HUES48 (cell line): Measurements from ENCODE around the gene ZBTB20.

Source experiments
- H3K27ac ChIP-seq: one replicate; pipeline ENCODE4 v1.7.0; 2013; ENCODE audit warnings: low read depth, low read length, inconsistent platforms
- H3K27me3 ChIP-seq: 2 replicates; pipeline ENCODE4 v1.6.1; 2013; ENCODE audit warnings: mild to moderate bottlenecking, low read length; ENCODE audit not compliant: control insufficient read depth, insufficient read depth
- H3K36me3 ChIP-seq: 2 replicates; pipeline ENCODE4 v1.6.1; 2013; ENCODE audit warnings: low read length; ENCODE audit not compliant: control insufficient read depth, insufficient read depth
- H3K4me1 ChIP-seq: 2 replicates; pipeline ENCODE4 v1.6.1; 2013; ENCODE audit warnings: mild to moderate bottlenecking, low read length; ENCODE audit not compliant: control insufficient read depth, insufficient read depth
- H3K4me3 ChIP-seq: 2 replicates; pipeline ENCODE4 v1.5.1; 2013; ENCODE audit warnings: mild to moderate bottlenecking, low read depth, low read length
- H3K9ac ChIP-seq: 2 replicates; pipeline ENCODE4 v1.6.1; 2013; ENCODE audit warnings: mild to moderate bottlenecking, low read depth, low read length, moderate library complexity
- H3K9me3 ChIP-seq: 2 replicates; pipeline ENCODE4 v1.6.1; 2013; ENCODE audit warnings: low read length; ENCODE audit not compliant: control insufficient read depth, insufficient read depth

Gene ZBTB20

DNA sequence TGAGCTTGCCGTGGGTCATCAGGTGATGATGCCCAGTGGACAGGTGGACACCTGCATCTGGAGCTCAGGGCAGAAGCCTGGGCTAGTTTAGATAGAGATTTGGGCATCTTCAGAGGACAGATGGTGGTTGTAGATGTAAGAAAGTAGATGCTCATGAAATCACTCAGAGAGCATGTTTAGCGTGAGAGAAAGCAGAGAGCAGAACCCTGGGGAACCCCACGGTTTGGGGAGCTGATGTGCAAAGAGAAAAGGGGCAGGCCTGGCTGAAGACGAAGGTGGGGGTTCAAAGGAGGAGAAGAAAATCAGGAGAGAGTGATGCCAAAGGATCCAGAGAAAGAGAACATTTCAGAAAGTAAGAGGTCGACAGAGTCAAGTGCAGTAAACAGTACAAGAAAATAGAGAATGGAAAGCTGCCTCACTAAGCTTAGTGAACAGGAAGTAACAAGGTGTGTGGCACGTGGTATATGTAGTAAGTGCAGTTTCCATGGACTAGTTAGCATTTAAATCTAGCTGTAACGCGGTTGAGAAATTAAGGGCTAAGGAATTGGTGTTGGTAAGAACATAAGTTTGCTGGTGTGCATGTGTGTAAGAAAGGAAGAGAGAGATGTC lies 839.8 kb downstream of the ZBTB20 start:
- H3K27me3 ChIP-seq: no peaks in the 10 kb centered on the region
- no peaks in the 10 kb centered on the region for H3K4me1 ChIP-seq
- no peak overlapping the region for H3K27ac ChIP-seq
- no peaks in the 10 kb centered on the region for H3K9me3 ChIP-seq
- H3K4me3 ChIP-seq: no peak overlapping the region
- no peak overlapping the region for H3K9ac ChIP-seq
- no peaks in the 10 kb centered on the region for H3K36me3 ChIP-seq

DNA sequence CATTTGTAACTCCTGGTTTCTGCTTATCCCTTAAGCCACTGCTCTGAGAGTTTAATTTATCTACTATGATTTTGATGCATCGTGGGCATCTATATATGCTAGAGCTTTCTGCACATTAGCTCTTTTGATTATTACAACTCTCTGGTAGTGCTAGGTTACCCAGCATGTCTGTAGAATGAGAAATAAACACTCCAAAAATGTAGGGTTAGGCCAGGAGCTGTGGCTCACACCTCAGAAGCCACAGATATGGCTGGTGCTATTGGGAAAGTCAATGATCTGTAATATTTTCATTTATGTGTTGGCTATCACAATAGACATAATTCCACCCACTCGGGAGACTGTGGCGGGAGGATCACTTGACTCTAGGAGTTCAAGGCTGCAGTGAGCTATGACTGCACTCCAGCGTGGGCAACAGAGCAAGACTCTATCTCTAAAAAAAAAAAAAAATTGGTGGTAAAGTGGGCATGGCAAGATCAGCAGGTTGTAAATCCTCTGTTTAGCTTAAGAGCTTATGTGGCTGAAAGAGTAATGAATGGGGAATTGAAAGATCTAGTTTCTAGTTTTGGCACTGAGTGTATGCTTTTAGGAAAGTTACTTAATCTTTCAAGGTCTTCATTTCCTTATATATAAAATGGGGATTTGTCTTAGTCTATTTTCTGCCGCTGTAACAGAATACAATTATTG lies 847.0 kb downstream of the ZBTB20 start:
- Histone ChIP-seq H3K27ac (no peak overlapping the region), H3K36me3 (no peaks in the 10 kb centered on the region), H3K4me3 (no peak overlapping the region), H3K4me1 (no peaks in the 10 kb centered on the region), H3K9ac (no peak overlapping the region), H3K9me3 (no peaks in the 10 kb centered on the region), H3K27me3 (no peaks in the 10 kb centered on the region)

DNA sequence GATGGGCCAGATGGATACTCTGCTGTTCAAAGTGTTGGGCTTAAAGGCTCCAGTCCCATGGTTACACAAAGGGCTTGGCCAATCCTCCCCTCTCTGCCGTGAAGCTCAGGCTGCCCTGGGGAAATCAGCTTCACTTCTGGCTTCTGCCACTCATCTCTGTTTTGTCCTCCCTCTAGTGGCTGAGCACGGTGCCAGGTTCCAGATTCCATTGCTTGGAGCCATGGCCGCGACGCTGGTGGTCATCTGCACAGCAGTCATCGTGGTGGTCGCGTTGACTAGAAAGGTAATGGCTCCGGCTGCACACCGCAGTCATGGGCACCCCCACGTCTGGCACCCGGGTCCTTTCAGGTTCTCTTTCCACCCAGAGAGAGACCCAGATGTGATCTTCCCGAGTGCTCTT lies 847.7 kb downstream of the ZBTB20 start:
- no peaks in the 10 kb centered on the region for H3K4me1 ChIP-seq
- no peaks in the 10 kb centered on the region for H3K27me3 ChIP-seq
- H3K9ac ChIP-seq: no peak overlapping the region
- H3K9me3 ChIP-seq: no peaks in the 10 kb centered on the region
- no peak overlapping the region for H3K27ac ChIP-seq
- no peak overlapping the region for H3K4me3 ChIP-seq
- no peaks in the 10 kb centered on the region for H3K36me3 ChIP-seq

DNA sequence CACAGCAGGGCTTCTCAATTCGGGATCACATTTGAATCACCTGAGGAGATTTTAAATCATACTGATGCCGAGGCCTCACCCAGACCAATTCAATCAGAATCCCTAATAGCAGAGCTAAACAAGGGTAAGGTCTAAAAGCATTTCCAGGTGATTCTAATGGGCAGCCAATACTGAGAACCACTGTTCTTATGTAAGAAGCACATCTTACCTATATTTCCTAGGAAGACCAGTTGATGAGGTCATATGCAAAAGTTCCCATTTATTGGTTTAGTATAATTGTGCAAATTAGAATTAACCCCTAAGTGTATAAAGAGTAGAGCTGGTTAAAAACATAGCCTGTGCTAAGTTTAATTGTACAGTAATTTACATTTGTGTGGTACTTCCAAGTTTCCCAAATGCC lies 851.1 kb downstream of the ZBTB20 start:
- Histone ChIP-seq H3K27ac (no peak overlapping the region), H3K4me3 (no peak overlapping the region), H3K27me3 (no peaks in the 10 kb centered on the region), H3K36me3 (no peaks in the 10 kb centered on the region), H3K9me3 (no peaks in the 10 kb centered on the region), H3K4me1 (peaks cover 4% of the 10 kb centered on the region), H3K9ac (no peak overlapping the region)

DNA sequence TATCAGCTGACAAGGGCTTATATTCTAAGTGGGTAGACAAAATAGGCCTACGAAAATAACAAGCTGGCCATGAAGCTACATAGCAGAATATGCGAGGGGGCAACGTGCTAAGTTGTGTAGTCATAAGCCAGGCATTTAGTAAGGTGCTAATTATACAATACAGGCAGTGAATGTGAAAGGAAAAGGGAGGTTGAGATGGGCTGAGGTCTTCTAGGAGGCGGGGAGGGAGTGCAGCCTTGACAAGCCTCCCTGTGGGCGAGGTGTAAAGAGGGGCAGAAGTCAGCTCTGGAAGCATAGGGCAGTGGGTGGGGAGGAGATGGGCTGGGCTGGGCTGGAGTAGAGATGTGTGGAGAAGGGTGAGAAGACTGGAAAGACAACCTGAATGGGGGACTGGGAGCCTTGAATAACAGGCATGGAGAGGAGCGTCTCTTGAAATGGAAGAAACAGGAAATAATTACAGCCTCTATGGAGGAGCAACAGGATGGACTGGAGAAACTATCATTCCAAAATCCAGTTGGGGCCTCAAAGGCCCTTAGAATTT lies 852.1 kb downstream of the ZBTB20 start:
- no peaks in the 10 kb centered on the region for H3K36me3 ChIP-seq
- H3K9ac ChIP-seq: no peak overlapping the region
- H3K9me3 ChIP-seq: no peaks in the 10 kb centered on the region
- no peaks in the 10 kb centered on the region for H3K27me3 ChIP-seq
- peaks cover 8% of the 10 kb centered on the region for H3K4me1 ChIP-seq
- no peak overlapping the region for H3K27ac ChIP-seq
- no peak overlapping the region for H3K4me3 ChIP-seq

DNA sequence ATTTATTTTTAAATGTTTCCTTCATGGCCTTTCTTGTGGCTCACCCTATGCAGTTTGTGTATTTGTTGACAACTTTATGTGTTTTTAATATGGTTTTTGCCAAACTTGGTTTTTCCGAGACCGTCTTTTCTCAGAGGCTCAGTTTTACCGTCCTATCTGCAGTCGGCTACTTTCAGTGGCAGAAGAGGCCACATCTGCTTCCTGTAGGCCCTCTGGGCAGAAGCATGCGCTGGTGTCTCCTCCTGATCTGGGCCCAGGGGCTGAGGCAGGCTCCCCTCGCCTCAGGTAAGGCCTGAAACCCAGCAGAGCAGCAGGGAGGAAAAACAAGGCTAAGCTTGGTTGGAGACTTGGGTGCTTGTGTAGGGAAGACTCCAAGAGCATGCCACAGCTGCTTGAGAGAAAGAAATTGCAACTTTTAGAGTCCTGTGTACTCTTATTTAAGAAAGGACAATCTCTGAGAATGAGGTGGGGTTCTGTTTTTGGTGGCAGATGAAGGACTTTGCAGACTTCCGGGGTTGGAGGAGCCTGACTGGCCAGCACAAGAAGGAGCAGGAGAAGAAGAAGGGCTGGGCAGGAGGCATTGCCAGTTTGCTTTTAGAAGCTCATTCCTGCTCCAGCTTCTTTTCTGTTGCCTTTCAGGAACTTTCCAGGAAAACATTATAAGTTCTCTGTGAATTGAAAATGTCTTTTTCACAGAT lies 853.1 kb downstream of the ZBTB20 start, which contains the start of gene TIGIT:
Gene TIGIT (plus strand): TSS at position 191 of the 698 bp plus-strand sequence. CDS start 34 bp downstream, at position 225.
- Histone ChIP-seq H3K9me3 (no peaks in the 10 kb centered on the region), H3K27me3 (no peaks in the 10 kb centered on the region), H3K4me1 (peaks cover 8% of the 10 kb centered on the region), H3K9ac (no peak within 1 kb of the TSS), H3K4me3 (no peak within 1 kb of the TSS), H3K36me3 (no peaks in the 10 kb centered on the region), H3K27ac (no peak within 1 kb of the TSS)

DNA sequence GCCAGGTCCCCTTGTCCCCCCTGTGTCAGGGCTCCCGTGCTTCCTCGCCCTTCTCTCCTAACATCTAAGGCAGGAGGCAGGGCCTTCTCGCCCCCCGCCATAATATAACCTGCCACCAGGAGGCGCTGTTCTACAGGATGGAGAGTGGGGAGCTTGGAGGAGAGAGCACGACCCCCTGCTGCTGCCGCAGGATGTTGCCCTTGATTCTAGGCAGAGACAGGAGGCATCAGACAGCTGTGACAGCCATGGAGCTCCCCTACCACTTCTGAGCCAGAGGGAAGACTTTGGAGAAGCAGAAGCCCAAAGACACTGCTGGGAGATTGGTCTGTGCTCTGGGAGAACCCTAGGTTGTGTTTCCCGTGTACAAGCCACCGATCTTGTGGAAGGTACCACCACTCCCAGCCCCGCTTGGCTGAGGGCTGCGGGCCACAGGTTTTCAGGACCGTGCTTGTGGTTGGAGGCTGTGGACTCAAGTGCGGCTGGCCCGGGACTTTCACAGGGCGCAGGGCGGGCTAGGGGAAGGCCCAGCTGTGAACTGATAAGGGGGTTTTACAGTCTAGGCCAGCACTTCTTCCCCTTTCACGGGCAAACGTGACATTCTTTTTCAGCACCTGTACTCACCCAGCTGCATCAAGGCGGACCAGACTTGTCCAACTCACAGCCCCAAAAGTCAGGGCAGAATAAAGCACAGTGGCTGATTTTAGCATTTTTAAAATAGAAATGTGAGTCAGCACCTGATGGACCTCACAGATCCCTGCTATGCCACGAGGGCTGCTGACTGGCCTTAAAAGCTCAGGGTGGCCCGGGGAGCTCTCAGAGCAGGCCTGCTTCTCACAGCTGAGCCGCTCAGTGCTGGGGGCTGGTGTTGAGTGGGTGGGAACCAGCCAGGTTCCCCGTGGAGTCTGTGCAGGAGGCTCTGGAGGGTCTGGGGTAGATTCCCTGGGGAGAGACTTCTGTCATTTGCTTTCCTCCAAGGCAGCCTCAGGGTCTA lies 855.9 kb downstream of the ZBTB20 start:
- Histone ChIP-seq H3K27ac (peak overlapping the region; percentile 9), H3K9ac (no peak overlapping the region), H3K36me3 (no peaks in the 10 kb centered on the region), H3K27me3 (no peaks in the 10 kb centered on the region), H3K4me1 (peaks cover 8% of the 10 kb centered on the region), H3K9me3 (no peaks in the 10 kb centered on the region), H3K4me3 (no peak overlapping the region)

DNA sequence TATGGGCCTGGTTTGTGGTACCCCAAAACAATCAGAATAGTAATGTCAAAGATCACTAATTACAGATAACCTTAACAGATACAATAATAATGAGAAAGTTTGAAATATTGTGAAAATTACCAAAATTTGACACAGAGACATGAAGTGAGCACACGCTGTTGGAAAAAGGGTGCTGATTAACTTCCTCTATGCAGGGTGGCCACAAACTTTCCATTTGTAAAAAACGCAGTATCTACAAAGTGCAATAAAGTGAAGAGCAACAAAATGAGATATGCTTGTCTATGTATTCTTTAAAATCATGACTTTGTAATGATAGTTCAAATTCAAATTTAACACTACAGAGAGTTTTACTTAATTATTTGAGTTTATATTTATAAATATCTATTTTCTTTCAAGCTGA lies 860.8 kb downstream of the ZBTB20 start:
- Histone ChIP-seq H3K4me3 (no peak overlapping the region), H3K4me1 (peaks cover 7% of the 10 kb centered on the region), H3K9ac (no peak overlapping the region), H3K9me3 (no peaks in the 10 kb centered on the region), H3K36me3 (no peaks in the 10 kb centered on the region), H3K27me3 (no peaks in the 10 kb centered on the region), H3K27ac (no peak overlapping the region)

DNA sequence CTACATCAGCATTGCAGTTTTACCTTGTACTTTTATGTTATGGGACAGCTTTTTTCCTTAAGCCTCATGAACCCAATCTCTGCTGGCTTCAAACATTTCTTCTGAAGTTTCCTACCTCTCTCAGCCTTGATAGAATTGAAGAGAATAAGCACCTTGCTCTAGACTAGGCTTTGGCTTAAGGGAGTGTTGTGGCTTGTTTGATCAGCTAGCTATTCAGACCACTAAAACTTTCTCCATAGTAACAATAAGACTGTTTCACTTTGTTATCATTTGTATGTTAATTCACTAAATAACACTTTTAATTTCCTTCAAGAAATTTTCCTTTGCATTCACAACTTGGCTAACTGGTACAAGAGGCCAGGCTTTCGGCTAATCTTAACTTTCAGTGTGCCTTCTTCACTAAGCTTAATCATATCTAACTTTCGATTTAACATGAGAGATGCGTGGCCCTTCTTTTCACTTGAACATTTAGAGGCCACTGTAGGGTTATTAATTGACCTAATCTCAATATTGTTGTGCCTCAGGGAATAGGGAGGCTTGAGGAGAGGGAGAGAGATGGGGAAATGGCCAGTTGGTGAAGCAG lies 861.3 kb downstream of the ZBTB20 start:
- H3K27ac ChIP-seq: no peak overlapping the region
- no peaks in the 10 kb centered on the region for H3K27me3 ChIP-seq
- no peaks in the 10 kb centered on the region for H3K36me3 ChIP-seq
- H3K4me3 ChIP-seq: no peak overlapping the region
- H3K9ac ChIP-seq: no peak overlapping the region
- no peaks in the 10 kb centered on the region for H3K9me3 ChIP-seq
- H3K4me1 ChIP-seq: 0 out of 2 replicates have a peak, but pooled peaks cover 3% of the 10 kb centered on the region

DNA sequence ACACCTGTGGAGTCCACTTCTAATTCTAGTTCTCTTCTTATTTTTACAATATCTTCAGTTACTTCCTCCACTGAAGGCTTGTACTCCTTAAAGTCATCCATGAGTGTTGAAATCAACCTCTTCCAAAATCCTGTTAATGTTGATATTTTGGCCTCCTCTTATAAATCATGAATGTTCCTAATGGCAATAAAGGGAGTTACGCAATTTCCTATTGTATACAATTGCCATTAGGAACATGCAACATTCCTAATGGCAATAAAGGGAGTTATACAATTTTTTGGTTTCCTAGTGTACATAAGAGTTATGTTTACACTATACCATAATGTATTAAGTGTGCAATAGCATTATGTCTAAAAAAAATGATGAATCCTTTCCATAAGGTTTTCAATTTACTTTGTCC lies 862.4 kb downstream of the ZBTB20 start:
- Histone ChIP-seq H3K36me3 (no peaks in the 10 kb centered on the region), H3K4me1 (no peaks in the 10 kb centered on the region), H3K9ac (no peak overlapping the region)

More for the DNA sequence above, 862.4 kb downstream of the ZBTB20 start:
- H3K4me3 ChIP-seq: no peak overlapping the region
- H3K9me3 ChIP-seq: no peaks in the 10 kb centered on the region
- H3K27me3 ChIP-seq: no peaks in the 10 kb centered on the region
- no peak overlapping the region for H3K27ac ChIP-seq
